GM18858 (cell line): ENCODE data around the gene PLB1.
"Not testable (repeated sequence)": the region's sequence is repeated elsewhere in the genome, so short reads cannot be mapped to it uniquely, and the experiment has no call there.

ENCODE experiments used
- ATAC-seq: cut with Tn5 transposase; IDR thresholded peaks from one replicate; pipeline ENCODE4 v1.9.1; 2021; ENCODE audit not compliant: unreplicated experiment

PLB1 gene

DNA sequence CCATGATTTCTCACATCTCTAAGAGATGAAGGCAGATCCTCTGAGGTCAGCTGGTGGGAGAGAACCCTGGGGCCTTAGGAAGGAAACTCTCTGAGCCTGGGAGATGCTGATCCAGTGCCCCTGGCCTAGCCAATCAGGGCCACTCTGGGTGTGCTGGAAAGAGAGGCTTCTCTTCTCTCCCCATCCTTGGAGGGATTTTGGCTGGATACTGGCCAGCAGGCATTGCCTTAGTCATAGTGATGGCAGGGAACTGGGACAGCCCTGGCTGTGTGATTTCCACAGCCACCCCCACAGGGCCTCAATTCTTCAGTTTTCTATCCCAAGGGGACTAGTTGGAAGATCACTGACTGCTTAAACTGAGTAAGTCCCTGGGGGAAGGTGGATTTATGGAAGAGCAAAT, 26.6 kb upstream of the PLB1 start:
- no peak for ATAC-seq

DNA sequence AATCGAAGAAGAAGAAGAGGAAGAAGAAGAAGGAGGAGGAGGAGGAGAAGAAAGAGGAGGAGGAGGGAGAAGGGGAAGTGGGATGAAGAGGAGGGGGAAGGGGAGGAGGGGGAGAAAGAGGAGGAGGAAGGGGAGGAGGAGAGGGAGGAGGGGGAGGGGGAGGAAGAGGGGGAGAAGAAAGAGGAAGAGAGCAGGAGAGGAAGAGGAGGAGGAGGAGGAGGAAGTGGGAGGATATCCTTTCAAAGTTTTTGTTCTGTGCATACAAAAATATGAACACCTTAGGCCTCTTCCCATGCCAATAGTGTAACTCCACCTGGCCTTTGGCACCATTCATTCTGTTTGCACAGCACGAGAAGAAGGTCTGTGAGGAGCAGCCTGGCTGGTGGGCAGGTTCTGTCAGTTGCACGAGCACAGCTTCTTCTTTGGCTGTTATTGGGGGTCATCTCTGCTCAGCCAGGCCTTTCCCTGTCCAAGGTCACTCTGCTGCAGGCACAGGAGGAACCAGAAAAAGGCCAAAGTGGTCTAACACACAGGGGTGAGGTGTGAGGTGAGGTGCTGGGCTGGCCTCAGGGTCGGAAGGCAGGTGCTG, 25.8 kb upstream of the PLB1 start:
- ATAC-seq = no peak

DNA sequence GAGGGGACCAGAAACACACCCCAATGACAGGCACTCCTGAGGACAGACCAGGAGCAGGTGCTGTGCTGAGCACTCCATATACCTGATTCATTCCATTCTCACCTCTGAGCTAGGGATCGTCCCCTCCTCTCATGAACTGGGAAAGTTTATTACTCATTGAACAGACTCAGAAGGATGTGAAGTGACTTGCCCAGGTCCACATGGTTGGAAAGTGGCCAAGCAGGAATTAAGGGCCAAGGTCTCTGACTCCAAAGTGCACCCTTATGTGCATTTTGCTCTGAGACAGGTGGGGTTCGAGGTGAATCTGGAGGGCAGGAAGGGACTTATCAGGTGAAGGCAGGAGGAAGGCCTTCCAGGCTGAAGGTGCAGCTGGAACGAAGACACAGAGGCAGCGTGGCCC, 25.1 kb upstream of the PLB1 start:
- no peak for ATAC-seq

DNA sequence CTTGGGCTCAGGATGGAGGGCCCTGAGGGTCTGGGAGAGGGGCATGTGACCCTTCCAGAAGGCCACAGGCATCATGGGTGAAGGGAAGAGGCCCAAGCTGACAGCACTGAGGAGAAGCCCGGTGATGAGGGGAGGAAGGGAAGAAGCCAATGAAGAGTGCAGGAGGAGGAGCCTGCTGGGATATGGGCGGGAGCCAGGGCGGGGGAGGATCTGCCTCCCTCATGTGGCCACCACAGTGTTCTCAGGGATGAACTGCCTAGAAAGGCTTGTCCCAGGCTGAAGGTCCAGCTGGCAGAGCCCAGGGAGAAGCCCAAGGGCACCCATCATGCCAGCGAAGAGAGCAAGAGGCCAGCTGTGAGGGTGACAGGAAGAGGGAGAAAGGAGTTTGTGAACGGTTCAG, 24.6 kb upstream of the PLB1 start:
- no peak for ATAC-seq

DNA sequence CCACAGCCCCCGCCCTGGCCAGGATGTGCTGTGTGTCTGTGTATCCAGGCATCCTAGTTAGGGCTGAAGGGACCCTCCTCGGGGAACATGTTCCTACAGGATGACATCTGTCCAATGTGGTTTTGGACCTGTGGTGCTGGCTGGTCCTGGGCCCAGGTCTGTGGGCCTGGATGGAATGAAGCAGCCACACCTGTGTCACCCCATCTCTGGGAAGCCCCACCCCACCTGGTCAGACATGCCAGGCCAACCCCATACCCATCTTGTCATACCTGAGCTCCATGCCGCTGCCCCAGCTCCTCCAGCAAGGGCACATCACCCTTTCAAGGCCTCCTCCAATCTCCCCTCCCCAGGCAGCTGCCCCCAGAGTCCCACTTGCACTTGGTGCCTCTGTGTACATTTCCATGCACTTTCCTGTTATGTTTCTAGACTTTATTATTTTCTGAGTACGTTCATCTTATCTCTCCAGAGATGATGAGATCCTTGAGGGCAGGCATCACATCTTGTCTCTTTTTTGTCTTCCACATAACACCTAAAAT, 24.1 kb upstream of the PLB1 start:
- no peak for ATAC-seq

DNA sequence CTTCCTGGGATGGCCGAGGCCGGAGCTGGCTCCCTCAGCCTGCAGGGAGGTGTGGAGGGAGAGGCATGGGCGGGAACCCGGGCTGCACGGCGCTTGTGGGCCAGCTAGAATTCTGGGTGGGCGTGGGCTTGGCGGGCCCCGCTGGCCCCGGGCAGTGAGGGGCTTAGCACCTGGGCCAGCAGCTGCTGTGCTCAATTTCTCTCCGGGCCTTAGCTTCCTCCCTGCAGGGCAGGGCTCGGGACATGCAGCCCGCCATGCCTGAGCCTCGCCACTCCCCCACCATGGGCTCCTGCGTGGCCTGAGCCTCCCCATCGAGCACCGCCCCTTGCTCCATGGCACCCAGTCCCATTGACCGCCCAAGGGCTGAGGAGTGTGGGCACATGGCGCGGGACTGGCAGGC, 23.2 kb upstream of the PLB1 start:
- ATAC-seq = not testable (repeated sequence)

DNA sequence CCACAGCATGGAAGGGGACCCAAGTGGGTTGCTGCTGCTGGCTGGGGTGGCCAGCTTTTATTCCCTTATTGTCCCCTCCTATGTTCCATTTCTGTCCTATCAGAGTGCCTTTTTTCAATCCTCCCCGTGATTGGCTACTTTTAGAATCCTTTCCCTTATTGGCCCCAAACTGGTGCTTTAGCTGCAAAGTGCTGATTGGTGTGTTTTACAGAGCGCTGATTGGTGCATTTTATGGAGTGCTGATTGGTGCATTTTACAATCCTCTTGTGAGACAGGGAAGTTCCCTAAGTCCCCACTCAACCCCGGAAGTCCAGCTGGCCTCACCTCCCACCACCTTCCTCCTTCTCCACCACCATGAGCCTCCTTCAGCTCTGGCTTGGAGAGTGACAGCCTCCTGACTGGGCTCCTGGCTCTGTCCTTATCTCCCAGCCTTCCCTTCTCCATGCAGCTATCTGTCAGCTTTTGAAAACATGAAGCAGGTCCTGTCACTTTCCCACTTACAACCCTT, 20.7 kb upstream of the PLB1 start:
- ATAC-seq = no peak

DNA sequence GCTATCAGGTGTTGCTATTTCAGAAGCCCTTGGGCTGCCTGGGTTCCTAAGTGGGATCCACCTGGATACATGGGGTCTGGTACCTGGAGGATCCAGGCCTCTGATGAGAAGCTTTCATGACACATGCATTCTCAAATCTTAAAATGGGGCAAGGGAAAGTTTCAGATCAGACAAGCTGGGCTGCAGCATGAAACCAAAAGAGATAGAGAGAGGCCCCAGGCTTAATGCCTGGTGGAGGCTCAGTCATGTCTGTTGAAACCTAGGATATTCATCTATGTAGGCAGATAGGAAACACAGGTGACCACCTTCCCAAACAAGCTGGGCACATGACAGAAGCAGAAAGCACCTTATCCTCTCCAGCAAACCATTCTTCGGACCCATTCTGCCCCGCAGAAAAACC, 18.8 kb upstream of the PLB1 start:
- no peak for ATAC-seq

DNA sequence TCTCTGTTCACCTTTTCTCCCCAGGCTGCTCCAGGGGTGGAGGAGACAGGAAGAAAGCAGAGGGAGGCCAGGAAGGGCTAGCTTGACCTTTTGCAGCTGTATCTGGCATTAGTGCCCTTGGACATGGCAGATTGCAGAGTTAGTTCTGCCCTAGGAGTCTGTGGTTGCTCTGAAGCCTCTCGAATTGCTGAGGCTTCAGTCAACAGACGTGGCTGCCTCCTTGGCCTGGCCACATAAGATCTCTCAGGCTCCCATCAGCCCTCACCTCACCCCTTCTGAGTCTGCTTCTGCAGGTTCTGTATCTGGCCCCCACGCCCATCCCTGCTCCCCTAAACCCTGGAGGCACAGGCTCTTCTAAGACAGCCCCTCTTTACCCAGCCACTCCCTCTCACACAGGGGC, 18.2 kb upstream of the PLB1 start:
- no peak for ATAC-seq

DNA sequence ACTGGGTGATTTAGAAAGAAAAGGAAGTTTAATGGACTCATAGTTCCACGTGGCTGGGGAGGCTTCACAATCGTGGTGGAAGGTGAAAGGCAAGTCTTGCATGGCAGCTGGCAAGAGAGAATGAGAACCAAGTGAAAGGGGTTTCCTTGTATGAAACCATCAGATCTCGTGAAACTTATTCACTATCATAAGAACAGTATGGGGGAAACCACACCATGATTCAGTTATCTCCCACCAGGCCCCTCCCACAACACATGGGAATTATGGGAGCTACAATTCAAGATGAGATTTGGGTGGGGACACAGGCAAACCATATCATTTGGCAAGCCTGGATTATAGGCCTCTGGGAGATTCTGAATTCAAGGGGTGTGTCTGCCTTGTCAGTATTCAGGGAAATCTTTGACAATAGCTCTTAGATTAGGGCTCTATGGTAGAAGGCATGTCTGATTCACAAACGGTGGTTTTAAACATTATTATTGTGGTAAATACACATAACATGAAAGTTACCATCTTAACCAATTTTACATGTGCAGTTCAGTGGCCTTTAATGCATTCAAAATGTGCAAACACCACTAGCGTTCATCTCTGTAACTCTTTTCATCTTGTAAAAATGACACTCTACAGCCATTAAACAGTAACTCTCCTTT, 15.3 kb upstream of the PLB1 start:
- no peak for ATAC-seq

DNA sequence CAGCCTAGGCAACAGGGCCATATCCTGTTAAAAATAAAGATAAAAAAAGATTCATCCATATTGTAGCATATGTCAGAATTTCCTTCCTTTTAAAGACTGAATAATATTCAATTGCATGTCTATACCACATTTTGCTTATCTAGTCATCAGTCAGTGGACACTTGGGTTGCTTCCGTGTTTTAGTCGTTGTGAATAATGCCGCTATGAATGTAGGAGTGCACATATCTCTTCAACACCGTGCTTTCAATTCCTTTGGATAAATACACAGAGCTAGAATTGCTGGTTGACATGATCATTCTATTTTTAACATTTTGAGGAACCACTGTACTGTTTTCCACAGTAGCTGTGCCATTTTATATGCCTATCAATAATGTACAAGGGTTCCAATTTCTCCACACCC, 14.0 kb upstream of the PLB1 start:
- no peak for ATAC-seq

DNA sequence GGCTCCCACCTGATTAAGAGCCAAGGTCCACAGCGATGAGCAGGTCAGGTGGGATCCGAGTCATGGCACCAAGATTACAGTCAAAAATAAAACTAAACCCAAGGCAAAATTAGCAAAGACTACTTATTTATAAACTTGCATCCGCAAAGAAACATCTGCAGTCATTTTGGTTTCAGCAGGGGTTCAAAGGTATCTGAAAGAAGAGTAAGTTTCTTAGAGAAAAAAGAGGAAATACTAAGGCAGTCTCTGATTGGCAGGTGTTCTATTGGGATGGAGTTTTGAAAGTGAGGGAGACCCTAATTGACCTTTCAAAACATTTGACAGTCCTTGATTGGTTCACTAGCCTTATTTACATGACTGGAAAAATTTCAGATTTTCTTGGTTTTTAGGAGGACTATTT, 11.0 kb upstream of the PLB1 start:
- no peak for ATAC-seq

DNA sequence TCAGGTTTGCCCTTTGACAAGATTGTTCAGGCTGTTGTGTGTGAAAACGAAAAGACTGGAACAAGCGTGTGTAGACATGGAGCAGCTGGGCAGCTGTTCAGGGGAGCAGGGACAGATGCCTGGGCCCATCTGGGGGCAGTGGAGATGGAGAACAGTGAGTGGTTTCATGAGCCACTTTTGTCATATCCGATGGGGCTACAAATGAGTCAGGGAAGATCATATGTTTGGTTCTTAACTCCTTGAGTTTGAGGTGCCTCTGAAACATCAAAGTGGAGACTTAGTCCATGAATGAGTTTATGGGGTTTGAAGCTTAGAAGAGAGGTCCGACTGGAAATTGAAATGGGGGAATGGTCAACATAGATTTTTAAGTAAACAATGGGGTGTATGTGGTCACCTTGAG, 9.3 kb upstream of the PLB1 start:
- ATAC-seq = no peak

DNA sequence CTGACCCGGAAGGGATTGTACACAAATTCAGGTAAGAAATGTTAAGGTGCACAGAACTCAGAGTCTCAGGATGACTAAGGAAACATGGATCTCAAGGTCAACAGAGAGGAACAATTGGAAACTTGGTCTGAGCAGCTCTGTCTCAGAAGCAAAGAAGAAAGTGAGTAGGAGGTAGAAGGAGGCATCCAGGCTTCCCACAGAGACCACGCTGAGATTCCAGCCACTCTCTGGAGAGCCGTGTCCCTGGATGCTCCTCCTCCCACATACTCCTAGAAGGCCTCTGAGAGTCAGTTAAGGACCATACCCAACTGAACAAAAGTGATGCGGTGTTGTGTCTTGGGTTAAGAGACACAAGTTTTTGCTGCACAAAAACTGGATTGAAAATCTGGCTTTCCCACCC, 8.6 kb upstream of the PLB1 start:
- no peak for ATAC-seq

DNA sequence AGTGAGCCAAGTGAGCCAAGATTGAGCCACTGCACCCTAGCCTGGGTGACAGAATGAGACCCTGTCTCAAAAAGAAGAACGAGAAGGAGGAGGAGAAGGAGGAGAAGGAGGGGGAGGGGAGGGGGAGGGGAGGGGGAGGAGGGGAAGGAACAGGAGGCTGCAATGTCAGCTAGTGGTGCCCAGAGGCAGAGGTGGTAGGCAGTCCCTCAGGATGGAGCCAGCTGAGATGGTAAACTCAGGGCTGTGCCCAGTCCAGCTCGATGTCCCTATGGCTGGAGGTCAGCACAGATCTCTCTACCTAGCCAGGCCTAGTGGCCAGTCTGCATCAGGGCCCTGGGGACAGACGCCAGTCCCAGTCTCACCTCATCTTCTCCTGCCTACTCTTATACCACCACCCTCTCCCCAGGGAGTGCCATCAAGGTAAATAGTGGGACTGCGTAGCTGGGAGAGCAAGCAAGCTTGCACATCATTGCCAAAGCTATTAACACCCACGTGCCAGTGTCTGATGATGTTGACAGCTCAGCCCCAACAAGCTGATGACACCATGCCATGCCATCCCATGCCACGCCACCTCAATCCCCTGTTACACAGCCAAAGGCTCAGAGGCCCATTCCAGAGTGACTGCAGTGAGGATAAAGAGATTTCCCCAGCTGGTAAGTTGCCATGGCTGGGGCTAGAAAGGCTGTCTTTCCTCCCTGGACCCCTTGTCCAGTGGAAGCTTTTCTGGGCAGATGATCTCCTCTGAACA, 7.6 kb upstream of the PLB1 start:
- ATAC-seq = no peak

DNA sequence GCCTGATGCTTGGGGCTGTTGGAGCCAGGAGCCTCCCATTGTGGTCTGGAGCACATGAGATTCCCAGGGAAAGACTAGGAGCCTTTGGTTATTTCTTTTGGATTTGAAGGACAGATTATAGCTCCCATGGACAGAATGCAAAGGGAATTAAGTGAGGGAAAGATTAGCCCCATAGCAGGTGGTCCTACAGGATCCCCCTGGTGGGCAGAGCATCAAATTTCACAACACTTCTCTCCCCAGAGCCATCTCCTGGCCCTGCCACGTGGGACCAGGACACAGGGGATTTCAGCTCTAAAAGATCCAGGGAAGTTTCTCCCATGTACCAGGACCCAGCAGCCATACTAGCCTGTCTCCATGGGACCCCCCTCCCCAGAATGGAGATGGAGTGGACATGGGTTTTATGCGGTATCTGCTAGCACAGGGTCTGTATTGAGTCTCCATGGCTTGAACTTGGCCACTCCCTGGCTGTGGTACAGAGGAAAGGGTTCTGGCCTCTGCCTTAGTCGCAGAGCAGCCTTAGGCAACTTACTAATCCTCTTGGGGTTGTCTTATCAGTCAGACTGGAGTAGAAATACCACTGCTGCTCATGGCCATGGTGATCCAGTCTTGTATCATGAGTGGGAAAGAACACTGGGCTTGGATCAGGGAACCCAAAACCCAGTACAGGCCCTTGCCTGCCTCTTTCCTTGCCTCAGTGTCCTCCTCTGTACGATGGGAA, 6.8 kb upstream of the PLB1 start:
- no peak for ATAC-seq

DNA sequence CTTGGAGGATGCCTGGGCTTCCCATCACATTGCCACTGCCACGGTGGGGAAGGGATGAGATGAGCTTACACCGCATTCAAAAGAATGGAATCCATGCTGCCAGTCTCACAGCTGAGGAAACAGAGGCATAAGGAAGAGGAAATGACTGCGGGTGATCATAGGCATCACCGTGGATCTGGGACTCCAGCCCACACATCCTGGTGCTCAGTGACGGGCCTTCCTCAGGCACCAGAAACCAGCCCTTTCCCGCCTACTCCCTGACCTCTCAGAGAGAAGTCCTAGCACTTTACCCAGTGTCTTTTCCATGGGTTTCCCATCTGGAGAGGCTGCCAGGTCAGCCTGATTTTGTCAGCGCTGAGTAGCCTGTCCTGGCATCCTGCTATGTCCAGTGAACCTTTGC, 5.3 kb upstream of the PLB1 start:
- ATAC-seq = no peak

DNA sequence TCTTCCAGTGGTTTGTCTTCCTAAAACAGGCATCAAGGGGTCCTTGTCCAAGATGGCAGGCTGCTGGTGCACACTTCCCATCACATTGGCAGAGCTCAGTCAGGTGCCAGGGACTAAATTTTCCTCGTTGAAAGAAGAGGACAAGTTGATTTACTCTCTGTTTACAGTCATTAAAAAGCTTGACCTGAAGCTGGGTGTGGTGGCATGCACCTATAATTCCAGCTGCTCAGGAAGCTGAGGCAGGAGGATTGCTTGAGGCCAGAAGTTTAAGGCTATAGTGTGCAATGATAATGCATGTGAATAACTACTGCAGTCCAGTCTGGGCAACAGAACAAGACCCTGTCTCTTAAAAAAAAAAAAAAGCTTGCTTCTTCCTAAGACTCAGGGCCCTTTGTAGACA, 3.6 kb upstream of the PLB1 start:
- ATAC-seq = no peak

DNA sequence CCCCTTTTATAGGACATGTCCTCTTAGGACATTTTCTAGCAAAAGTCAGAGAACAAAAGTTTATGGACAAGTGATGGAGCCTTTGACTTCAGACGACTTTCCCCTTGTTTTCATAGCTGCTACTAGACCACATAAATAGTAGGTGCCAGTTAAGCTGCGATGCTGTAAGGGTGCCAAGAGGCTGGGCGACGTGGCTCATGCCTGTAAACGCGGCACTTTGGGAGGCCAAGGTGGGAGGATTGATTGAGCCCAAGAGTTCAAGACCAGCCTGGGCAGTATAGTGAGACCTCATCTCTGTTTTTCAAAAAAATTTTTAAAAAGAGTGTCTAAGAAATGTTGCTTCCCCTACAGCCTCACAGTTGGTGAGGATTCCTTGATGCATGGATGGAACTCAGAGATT, 2.2 kb upstream of the PLB1 start:
- no peak for ATAC-seq

DNA sequence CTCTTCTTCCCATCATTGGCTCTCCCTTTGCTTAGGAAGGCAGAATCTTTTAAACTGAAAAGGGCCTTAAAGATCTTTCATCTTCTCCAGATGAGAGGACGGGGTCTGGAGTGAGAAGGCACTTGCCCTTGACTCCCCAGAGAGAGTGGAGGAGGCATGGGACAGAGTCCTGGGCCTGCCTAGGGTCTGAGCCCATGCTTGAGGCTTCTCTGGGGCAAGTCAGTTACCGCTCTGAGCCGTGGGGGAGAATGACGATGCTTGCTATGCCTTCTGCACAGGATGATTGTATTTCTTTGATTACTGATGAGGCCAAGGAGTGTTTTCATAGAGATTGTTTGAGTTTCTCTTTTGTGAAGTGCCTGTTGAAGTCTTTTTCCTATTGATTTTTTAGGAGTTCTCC, 921 bp downstream of the PLB1 start:
- ATAC-seq = no peak

DNA sequence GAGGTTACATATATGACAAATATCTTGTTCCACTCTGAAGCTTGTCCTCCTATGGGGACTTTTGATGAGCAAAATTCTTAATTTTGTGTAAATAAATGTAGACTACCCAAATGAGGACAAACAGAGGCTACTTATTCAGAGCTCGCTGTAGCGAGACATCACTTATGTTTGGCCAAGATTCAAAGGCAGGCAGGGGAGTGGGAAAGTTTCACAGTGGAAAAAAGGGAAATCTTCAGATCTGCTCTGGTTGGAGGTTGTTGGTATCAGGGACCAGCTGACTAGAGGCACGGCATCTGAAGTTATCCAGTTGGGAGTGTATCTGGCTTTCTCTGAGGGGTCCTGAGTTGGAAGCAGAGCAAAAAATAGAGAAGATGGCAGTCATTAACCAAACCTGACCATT, 1.3 kb downstream of the PLB1 start:
- ATAC-seq = no peak

DNA sequence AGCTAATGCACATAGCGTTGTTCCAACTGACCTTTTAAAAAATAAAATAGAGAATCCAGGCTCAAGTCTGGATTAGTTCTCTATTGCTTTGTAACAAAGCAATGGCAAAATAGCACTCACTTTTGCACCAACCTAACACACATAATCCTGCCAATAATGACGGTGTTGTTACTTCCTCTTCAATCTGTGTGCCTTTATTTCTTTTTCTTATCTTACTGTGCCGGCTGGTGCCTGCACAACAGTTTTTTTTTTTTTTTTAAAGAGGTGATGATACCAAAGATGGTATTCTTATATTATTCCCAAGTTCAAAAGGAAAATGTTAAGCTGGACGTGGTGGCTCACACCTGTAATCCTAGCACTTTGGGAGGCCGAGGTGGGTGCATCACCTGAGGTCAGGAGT, 3.4 kb downstream of the PLB1 start:
- ATAC-seq = no peak
